H1 (cell line): ENCODE measurements around the gene PTPN12. TPM values are rescaled to one million over a fixed set of nuclear protein-coding genes. Genes with fewer than 3 reads are reported as not detected.

ENCODE experiments used
- CTCF ChIA-PET: fragments of 300-600 bp; sonication (Branson Sonifier 250); formaldehyde crosslinking; loops from one replicate; lab custom pipeline; 2021; ENCODE audit not compliant: partially characterized antibody; lab: Charles Lee
- POLR2A ChIA-PET: fragments of 300-600 bp; sonication (Branson Sonifier 250); formaldehyde crosslinking; loops from one replicate; lab custom pipeline; 2021; ENCODE audit warnings: inconsistent platforms; ENCODE audit not compliant: partially characterized antibody; lab: Charles Lee
- DNase-seq, 2 experiments: peaks; one replicate each; pipeline versions ENCODE4 v3.0.0 to v3.0.0-alpha.2; 2010 to 2022; ENCODE audit warnings: low spot score in 2 of 2, low read depth in 1 of 2, mixed read lengths in 1 of 2
- FAIRE-seq: peaks from 2 replicates; lab custom pipeline; 2011; peaks lifted over from hg19 to GRCh38; lab: Jason Lieb, UNC
- H2AFZ ChIP-seq: 2 replicates; pipeline ENCODE4 v1.8.1; 2012; ENCODE audit warnings: low read length, inconsistent platforms
- H2AK5ac ChIP-seq: 2 replicates; pipeline ENCODE4 v1.6.1; 2013; ENCODE audit warnings: low read depth, low read length
- H2BK120ac ChIP-seq: replicated peaks from 2 replicates; pipeline ENCODE3; 2013; ENCODE audit warnings: low read depth, low read length, inconsistent platforms
- H2BK12ac ChIP-seq: 2 replicates; pipeline ENCODE4 v1.6.1; 2013; ENCODE audit warnings: low read depth, low read length
- H2BK15ac ChIP-seq: 2 replicates; pipeline ENCODE4 v1.6.1; 2013; ENCODE audit warnings: low read length
- H2BK20ac ChIP-seq: 2 replicates; pipeline ENCODE4 v1.6.1; 2013; ENCODE audit warnings: low read length
- H2BK5ac ChIP-seq: 2 replicates; pipeline ENCODE4 v1.6.1; 2013; ENCODE audit warnings: low read depth, low read length
- H3K14ac ChIP-seq: 2 replicates; pipeline ENCODE4 v1.6.1; 2013; ENCODE audit warnings: inconsistent platforms; ENCODE audit not compliant: insufficient read length
- H3K18ac ChIP-seq: 2 replicates; pipeline ENCODE4 v1.6.1; 2013; ENCODE audit warnings: low read length; ENCODE audit errors: extremely low read depth
- H3K23ac ChIP-seq: 2 replicates; pipeline ENCODE4 v1.6.1; 2013; ENCODE audit warnings: inconsistent platforms; ENCODE audit not compliant: insufficient read length
- H3K23me2 ChIP-seq: 2 replicates; pipeline ENCODE4 v1.6.1; 2013; ENCODE audit warnings: low read depth, low read length
- H3K27ac ChIP-seq: 2 replicates; pipeline ENCODE4 v1.6.1; 2011; ENCODE audit warnings: low read depth, low read length, inconsistent platforms
- H3K27me3 ChIP-seq, 4 experiments: replicated peaks in 1 of 4; 1 replicate in 1 of 4; 2 replicates in 3 of 4; pipeline versions ENCODE4 v1.6.1 to v1.8.1; 2011 to 2013; ENCODE audit warnings: low read length in 3 of 4, mild to moderate bottlenecking in 3 of 4, inconsistent platforms in 2 of 4, mixed read lengths in 2 of 4, moderate library complexity in 1 of 4; ENCODE audit not compliant: control insufficient read depth in 3 of 4, insufficient read depth in 3 of 4; ENCODE audit errors: extremely low read depth in 1 of 4
- H3K36me3 ChIP-seq, 4 experiments: 2 replicates each; pipeline versions ENCODE4 v1.6.1 to v1.8.1; 2011 to 2013; ENCODE audit warnings: mild to moderate bottlenecking in 4 of 4, low read length in 3 of 4, moderate library complexity in 2 of 4, control low read depth in 1 of 4, inconsistent platforms in 1 of 4; ENCODE audit not compliant: insufficient read depth in 4 of 4, control insufficient read depth in 2 of 4
- H3K4ac ChIP-seq: replicated peaks from 2 replicates; pipeline ENCODE3; 2013; ENCODE audit warnings: low read length, low read depth, mixed read lengths, inconsistent platforms; ENCODE audit not compliant: insufficient read length
- H3K4me1 ChIP-seq, 4 experiments: replicated peaks in 1 of 4; 1 replicate in 1 of 4; 2 replicates in 3 of 4; pipeline versions ENCODE4 v1.6.1 to v1.8.1; 2011 to 2013; ENCODE audit warnings: low read length in 3 of 4, inconsistent platforms in 2 of 4, mixed read lengths in 1 of 4; ENCODE audit not compliant: insufficient read depth in 4 of 4, control insufficient read depth in 3 of 4
- H3K4me2 ChIP-seq, 2 experiments: 2 replicates each; pipeline versions ENCODE4 v1.6.1 to v1.8.1; 2011 to 2013; ENCODE audit warnings: low read depth in 2 of 2, low read length in 2 of 2, control low read depth in 1 of 2, inconsistent platforms in 1 of 2, mild to moderate bottlenecking in 1 of 2; ENCODE audit not compliant: insufficient read depth in 1 of 2
- H3K4me3 ChIP-seq, 4 experiments: fragments of 200-600, 300-600 bp in 1 of 4; sonication (generic), shearing (Covaris generic), sonication (Bioruptor Twin) in 1 of 4; 2 replicates each; pipeline versions ENCODE4 v1.5.1 to v1.8.1; 2011 to 2016; ENCODE audit warnings: low read length in 4 of 4, low read depth in 3 of 4, control low read depth in 2 of 4, inconsistent platforms in 2 of 4, mild to moderate bottlenecking in 2 of 4, mixed read lengths in 1 of 4, moderate library complexity in 1 of 4; ENCODE audit not compliant: insufficient read depth in 2 of 4; ENCODE audit errors: extremely low read depth in 1 of 4
- H3K56ac ChIP-seq: replicated peaks from 2 replicates; pipeline ENCODE3; 2013; ENCODE audit warnings: low read depth, mild to moderate bottlenecking, mixed read lengths, low read length, inconsistent platforms; ENCODE audit not compliant: insufficient read length
- H3K79me1 ChIP-seq: 2 replicates; pipeline ENCODE4 v1.6.1; 2013; ENCODE audit warnings: low read depth, low read length, control low read depth
- H3K79me2 ChIP-seq, 2 experiments: 2 replicates each; pipeline versions ENCODE4 v1.6.1 to v1.8.1; 2012 to 2013; ENCODE audit warnings: low read length in 2 of 2, mild to moderate bottlenecking in 2 of 2, inconsistent platforms in 1 of 2; ENCODE audit not compliant: insufficient read depth in 2 of 2, control insufficient read depth in 1 of 2
- H3K9ac ChIP-seq, 4 experiments: replicated peaks in 1 of 4; 1 replicate in 1 of 4; 2 replicates in 3 of 4; pipeline versions ENCODE4 v1.6.1 to v1.8.1; 2011 to 2013; ENCODE audit warnings: low read depth in 3 of 4, low read length in 3 of 4, control low read depth in 2 of 4, mild to moderate bottlenecking in 2 of 4, moderate library complexity in 2 of 4, inconsistent platforms in 1 of 4; ENCODE audit errors: extremely low read depth in 1 of 4
- H3K9me3 ChIP-seq, 2 experiments: 2 replicates each; pipeline versions ENCODE4 v1.6.1 to v1.8.1; 2012 to 2013; ENCODE audit warnings: mild to moderate bottlenecking in 2 of 2, moderate library complexity in 2 of 2, control low read depth in 1 of 2, inconsistent platforms in 1 of 2, low read depth in 1 of 2, low read length in 1 of 2, mixed read lengths in 1 of 2; ENCODE audit not compliant: insufficient read depth in 2 of 2
- H4K20me1 ChIP-seq, 2 experiments: replicated peaks in 1 of 2; 2 replicates each; pipeline versions ENCODE3 to v1.8.1; 2011 to 2013; ENCODE audit warnings: inconsistent platforms in 2 of 2, low read length in 2 of 2, mild to moderate bottlenecking in 1 of 2; ENCODE audit not compliant: insufficient read depth in 2 of 2, control insufficient read depth in 1 of 2
- H4K5ac ChIP-seq: 2 replicates; pipeline ENCODE4 v1.6.1; 2013; ENCODE audit warnings: low read length, low read depth, mixed read lengths, inconsistent platforms; ENCODE audit not compliant: insufficient read length
- H4K8ac ChIP-seq: 2 replicates; pipeline ENCODE4 v1.8.0; 2013; ENCODE audit warnings: mild to moderate bottlenecking, moderate library complexity, low read length, inconsistent platforms; ENCODE audit not compliant: insufficient read depth; ENCODE audit errors: extremely low read depth
- H4K91ac ChIP-seq: replicated peaks from 2 replicates; pipeline ENCODE3; 2013; ENCODE audit warnings: low read length, mixed read lengths, inconsistent platforms; ENCODE audit not compliant: insufficient read length
- TEAD4 ChIP-seq: IDR thresholded peaks from 2 replicates; pipeline ENCODE4 v1.6.1; 2012; ENCODE audit warnings: low read depth, low read length, inconsistent platforms, mixed read lengths
- WGBS, 2 experiments: shearing (Covaris generic) in 1 of 2; methylation state at CpG; one replicate each; pipeline versions ENCODE4 v1.1.6 to v1.1.7; 2013 to 2015; ENCODE audit warnings: low lambda C conversion rate in 2 of 2, mixed read lengths in 2 of 2, inconsistent platforms in 1 of 2, low coverage in 1 of 2, missing lambda C conversion rate in 1 of 2; ENCODE audit not compliant: insufficient replicate concordance in 2 of 2, insufficient coverage in 1 of 2, insufficient read length in 1 of 2; ENCODE audit errors: extremely low coverage in 1 of 2, missing lambda C conversion rate in 1 of 2; 5-methylcytosine and 5-hydroxymethylcytosine counted together
- polyA plus RNA-seq, 7 experiments: library from polyadenylated mRNA; depleted of rRNA in 3 of 7; stranded (reverse) in 5 of 7; unstranded in 2 of 7; fragments of >200 nt in 5 of 7; fragments of 200-250 nt in 2 of 7; gene quantifications; 1 replicate in 5 of 7; 2 replicates in 1 of 7; 4 replicates in 1 of 7; pipeline versions ENCODE4 v1.2.1 to v1.2.3, GENCODE V29; 2011 to 2013; ENCODE audit warnings: missing spikeins in 2 of 7, mixed read lengths in 2 of 7
- total RNA-seq: library from RNA; stranded (reverse); fragmentation: NEBNext Ultra II Directional; extraction: Animal tissue kit (Norgen Biotek cat#: 25700); gene quantifications from 2 replicates; pipeline ENCODE4 v1.2.1, GENCODE V29; 2021

PTPN12 gene
- total and polyA plus RNA-seq, 2 of the 8 experiments (the other 6 are each of a cell fraction or from before 2014, with no cell fraction given), result 39.7 to 132 TPM

DNA sequence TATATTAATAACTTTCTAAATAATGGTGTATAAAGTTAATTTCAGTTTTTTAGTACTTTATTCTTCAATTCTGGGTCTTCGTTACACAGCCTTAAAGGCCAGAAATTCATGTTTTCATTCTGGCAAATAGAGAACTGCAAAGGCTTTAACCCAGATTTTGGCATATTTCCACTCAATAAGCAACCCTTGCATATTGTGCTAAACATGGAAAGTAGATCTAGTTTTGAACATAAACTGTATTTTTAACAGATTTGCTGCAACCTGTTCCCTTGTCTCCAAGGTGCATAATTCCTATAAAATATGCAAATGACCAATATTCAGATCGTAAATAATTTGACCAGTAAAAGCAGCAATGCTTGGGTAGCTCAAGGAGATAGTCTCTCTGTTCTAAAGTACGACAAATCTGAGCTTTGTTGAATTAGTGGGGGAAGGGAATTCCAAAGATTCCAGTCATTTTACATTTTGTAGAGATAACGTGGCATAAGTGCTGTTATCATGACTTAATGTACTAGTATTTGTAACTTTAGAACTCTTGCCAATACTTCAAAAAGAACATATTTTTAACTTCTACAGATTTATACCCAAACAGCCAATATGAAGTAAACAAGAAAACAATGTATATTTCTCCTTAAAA, 112.7 kb downstream of the PTPN12 start:
- no peak overlapping the region for H3K9ac ChIP-seq
- no peak overlapping the region for H3K4me2 ChIP-seq
- H3K56ac ChIP-seq, result no peak overlapping the region
- H3K27ac ChIP-seq, result no peak overlapping the region; the same call in 1 of the 2 replicates
- WGBS, 2 experiments, result 90% methylated on average over 4 of the region's 4 CpGs; no CpG with 5 or more reads in 1 of the 2 experiments
- ChIA-PET POLR2A (interaction anchor here (0.6 to 1.0 kb wide), 2 partner anchors 46 to 403 kb away, joined by 3 read pairs; partner anchors contain the start of gene RSBN1L), CTCF (interaction anchor here (0.6 to 4.7 kb wide), 9 partner anchors 9 to 372 kb away, joined by 3 to 42 read pairs (median 6); no protein-coding TSS in a partner anchor)
- H3K79me2 ChIP-seq, result no peaks in the 10 kb centered on the region
- H4K20me1 ChIP-seq, result peaks cover 0 to 1% of the 10 kb centered on the region in 2 experiments
- H3K4ac ChIP-seq, result no peak overlapping the region
- H3K27me3 ChIP-seq, result no peaks in the 10 kb centered on the region
- no peak overlapping the region for H2BK5ac ChIP-seq
- H3K4me3 ChIP-seq, result no peak overlapping the region
- H3K4me1 ChIP-seq, result no peaks in the 10 kb centered on the region
- H3K14ac ChIP-seq, result no peak overlapping the region
- H3K18ac ChIP-seq, result no peak overlapping the region
- no peaks in the 10 kb centered on the region for H3K23me2 ChIP-seq
- DNase-seq (no peak), FAIRE-seq (no peak)
- H2BK12ac ChIP-seq, result no peak overlapping the region
- no peak overlapping the region for H2BK15ac ChIP-seq
- H4K5ac ChIP-seq, result no peak overlapping the region
- H2AK5ac ChIP-seq, result no peak overlapping the region
- H4K91ac ChIP-seq, result no peak overlapping the region
- no peaks in the 10 kb centered on the region for H3K79me1 ChIP-seq
- no peaks in the 10 kb centered on the region for H3K9me3 ChIP-seq
- no peak overlapping the region for H4K8ac ChIP-seq
- H3K36me3 ChIP-seq, result peaks cover 0 to 22% (median 5%) of the 10 kb centered on the region in 4 experiments; a peak in 5 of 8 replicates
- H3K23ac ChIP-seq, result no peak overlapping the region
- H2BK20ac ChIP-seq, result no peak overlapping the region
- no peak overlapping the region for H2AFZ ChIP-seq
- H2BK120ac ChIP-seq, result no peak overlapping the region
- TF ChIP-seq TEAD4, result no peak
